HG03442 (cell line): Measurements from ENCODE around the gene RXRA.

Experiments
- ATAC-seq: cut with Tn5 transposase; IDR thresholded peaks from one replicate; pipeline ENCODE4 v1.9.1; 2021; ENCODE audit warnings: mild to moderate bottlenecking, moderate library complexity; ENCODE audit not compliant: unreplicated experiment

RXRA gene

GRCh38 chr9:134378901-134379338, 52.7 kb downstream of the RXRA start:
- ATAC-seq, result no peak

GRCh38 chr9:134379831-134380365, 53.6 kb downstream of the RXRA start:
- ATAC-seq, result no peak

- no peak for ATAC-seq
These were observed 54.5 kb downstream of the RXRA start for GRCh38 chr9:134380542-134381271.

GRCh38 chr9:134381272-134381661, 55.0 kb downstream of the RXRA start:
- no peak for ATAC-seq

GRCh38 chr9:134381671-134382516, 55.6 kb downstream of the RXRA start:
- ATAC-seq, result no peak

- no peak for ATAC-seq
These were observed 56.5 kb downstream of the RXRA start for GRCh38 chr9:134382733-134383132.

- no peak for ATAC-seq
These were observed 56.9 kb downstream of the RXRA start for GRCh38 chr9:134383148-134383547.

- ATAC-seq, result no peak
These were observed 58.7 kb downstream of the RXRA start for GRCh38 chr9:134384811-134385479.

GRCh38 chr9:134385915-134386314, 59.7 kb downstream of the RXRA start:
- no peak for ATAC-seq

- no peak for ATAC-seq
These were observed 60.9 kb downstream of the RXRA start for GRCh38 chr9:134386951-134387831.

- ATAC-seq, result no peak
These were observed 62.1 kb downstream of the RXRA start for GRCh38 chr9:134388289-134388808.

- no peak for ATAC-seq
These were observed 62.7 kb downstream of the RXRA start for GRCh38 chr9:134388976-134389375.

GRCh38 chr9:134389642-134390041, 63.4 kb downstream of the RXRA start:
- ATAC-seq, result no peak

- ATAC-seq, result peak; percentile 30
These were observed 64.3 kb downstream of the RXRA start for GRCh38 chr9:134390537-134390936.

- ATAC-seq, result peak; percentile 21
These were observed 64.7 kb downstream of the RXRA start for GRCh38 chr9:134390947-134391318.

- peak; percentile 27 for ATAC-seq
These were observed 65.3 kb downstream of the RXRA start for GRCh38 chr9:134391319-134392231.

GRCh38 chr9:134392900-134393299, 66.6 kb downstream of the RXRA start:
- no peak for ATAC-seq

GRCh38 chr9:134393582-134394280, 67.5 kb downstream of the RXRA start:
- no peak for ATAC-seq
